GM19193 (cell line): ENCODE results near the gene CTXND1.

Experiments
- POLR2A ChIP-seq: IDR thresholded peaks from 4 replicates; pipeline ENCODE4 v1.6.1; 2011; ENCODE audit not compliant: insufficient read depth, insufficient read length; ENCODE audit errors: extremely low read depth

Gene CTXND1

GRCh38 chr15:80152180-80152895 lies 99.7 kb downstream of the CTXND1 start:
- TF ChIP-seq POLR2A: no peak

DNA sequence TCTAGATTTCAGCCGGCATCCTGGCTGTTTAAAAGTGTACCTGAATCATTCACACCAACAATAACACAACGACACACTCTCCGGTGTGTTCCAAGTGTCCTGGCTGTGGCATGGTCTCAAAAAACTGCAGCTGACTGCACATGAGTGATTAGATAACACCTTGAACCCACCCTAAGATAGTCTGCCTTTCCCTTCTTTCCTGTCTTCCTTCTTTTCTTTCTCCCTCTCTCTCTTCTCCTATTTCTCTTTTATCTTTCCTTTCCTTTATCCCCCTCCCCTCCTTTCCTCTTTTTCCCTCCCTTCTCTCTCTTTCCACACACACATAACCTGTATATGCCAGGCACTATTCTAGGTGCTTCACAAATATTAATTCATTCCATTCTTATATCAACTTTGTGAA lies 100.4 kb downstream of the CTXND1 start:
- TF ChIP-seq POLR2A: no peak

GRCh38 chr15:80151148-80151547 lies 100.9 kb downstream of the CTXND1 start:
- TF ChIP-seq POLR2A: no peak
